ENCODE data around the gene BLVRA.
"Not testable (repeated sequence)": the region's sequence is repeated elsewhere in the genome, so short reads cannot be mapped to it uniquely, and the experiment has no call there.

The BLVRA gene

GRCh38 chr7:43810195-43810941 is 51.9 kb downstream of the BLVRA start:
- DNase-seq = not testable (repeated sequence)

- no peak for DNase-seq
Measured at GRCh38 chr7:43815373-43815772, 56.9 kb downstream of the BLVRA start.

- DNase-seq = not testable (repeated sequence)
Measured at GRCh38 chr7:43816046-43816797, 57.7 kb downstream of the BLVRA start.

GRCh38 chr7:43823425-43823824 is 64.9 kb downstream of the BLVRA start:
- not testable (repeated sequence) for DNase-seq

GRCh38 chr7:43823941-43824340 is 65.5 kb downstream of the BLVRA start:
- DNase-seq = no peak

- DNase-seq = not testable (repeated sequence)
Measured at GRCh38 chr7:43824513-43824912, 66.0 kb downstream of the BLVRA start.

GRCh38 chr7:43824963-43825362 is 66.5 kb downstream of the BLVRA start:
- DNase-seq = no peak

- no peak for DNase-seq
Measured at GRCh38 chr7:43825391-43825808, 66.9 kb downstream of the BLVRA start.

GRCh38 chr7:43830917-43831316 is 72.4 kb downstream of the BLVRA start:
- not testable (repeated sequence) for DNase-seq

GRCh38 chr7:43834463-43835251 is 76.2 kb downstream of the BLVRA start:
- no peak for DNase-seq

GRCh38 chr7:43838201-43838658 is 79.8 kb downstream of the BLVRA start:
- no peak for DNase-seq

GRCh38 chr7:43843296-43843695 is 84.8 kb downstream of the BLVRA start:
- DNase-seq = no peak

GRCh38 chr7:43844257-43844656 is 85.8 kb downstream of the BLVRA start:
- DNase-seq = no peak

- DNase-seq = no peak
Measured at GRCh38 chr7:43844662-43845061, 86.2 kb downstream of the BLVRA start.

- no peak for DNase-seq
Measured at GRCh38 chr7:43847496-43847895, 89.0 kb downstream of the BLVRA start.

GRCh38 chr7:43849047-43849446 is 90.6 kb downstream of the BLVRA start:
- no peak for DNase-seq

GRCh38 chr7:43850348-43851116 is 92.1 kb downstream of the BLVRA start:
- DNase-seq = no peak

- DNase-seq = no peak
Measured at GRCh38 chr7:43851805-43852204, 93.3 kb downstream of the BLVRA start.

GRCh38 chr7:43855176-43855575 is 96.7 kb downstream of the BLVRA start:
- DNase-seq = no peak

- no peak for DNase-seq
Measured at GRCh38 chr7:43856316-43856715, 97.8 kb downstream of the BLVRA start.

Measured in retina (tissue), 1 donor.